ENCODE data around the gene GALNT9.

The GALNT9 gene

DNA sequence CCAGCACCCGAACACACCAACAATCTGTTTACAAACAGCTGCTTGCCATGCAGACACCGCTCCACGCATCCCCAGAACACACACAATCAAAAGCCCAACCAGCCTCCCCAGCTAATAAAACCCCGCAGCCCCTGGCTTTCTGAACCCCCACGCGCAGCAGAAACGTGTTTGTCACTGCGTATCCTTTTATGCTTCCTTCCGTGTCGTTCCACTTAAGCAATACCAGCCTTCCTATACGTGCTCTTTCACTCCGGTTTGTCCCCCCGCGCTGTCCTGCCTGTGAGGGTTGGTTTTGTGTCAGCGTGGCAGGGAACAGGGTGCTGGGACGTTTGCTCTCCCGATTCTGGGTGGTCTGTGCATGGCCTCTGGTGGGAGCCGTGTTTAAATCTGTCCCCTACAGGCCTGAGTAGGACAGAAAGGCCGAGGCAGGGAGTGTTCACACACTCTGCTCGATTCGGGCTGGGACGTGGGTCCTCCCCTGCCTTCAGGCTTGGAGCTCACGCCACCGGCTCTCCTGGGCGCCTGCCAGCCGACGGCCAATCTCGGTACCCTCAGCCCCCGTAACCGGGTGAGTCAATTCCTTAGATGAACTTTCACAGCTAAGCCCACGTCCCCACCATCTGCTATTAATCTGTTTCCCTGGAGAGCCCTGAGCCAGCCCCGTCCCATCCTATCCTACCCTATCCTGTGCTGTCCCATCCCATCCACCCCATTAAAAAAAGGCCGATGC lies 125.2 kb downstream of the GALNT9 start:
- Histone ChIP-seq H2AFZ (ENCODE audit: low read depth, low read length) (no peak overlapping the region), H3K9me3 (ENCODE audit: insufficient read depth, low read length) (no peaks in the 10 kb centered on the region), H3K4me2 (ENCODE audit: low read length) (no peak overlapping the region), H3K4me1 (ENCODE audit: low read length) (no peaks in the 10 kb centered on the region), H3K27ac (ENCODE audit: low read length) (no peak overlapping the region), H3K36me3 (replicated peaks; ENCODE audit: low read depth, low read length) (no peaks in the 10 kb centered on the region), H3K9ac (ENCODE audit: low read length) (no peak overlapping the region), H4K20me1 (ENCODE audit: insufficient read depth, low read length) (no peaks in the 10 kb centered on the region), H3K4me3 (ENCODE audit: low read length) (no peak overlapping the region), H3K79me2 (ENCODE audit: low read length) (no peaks in the 10 kb centered on the region), H3K27me3 (ENCODE audit: low read depth, low read length) (no peaks in the 10 kb centered on the region)
- no peak for TF ChIP-seq EZH2phosphoT487 (IDR thresholded peaks at IDR 0.05; ENCODE audit: low read depth)
- no peak for TF ChIP-seq CTCF (IDR thresholded peaks at IDR 0.05; ENCODE audit: low read depth, low read length)

DNA sequence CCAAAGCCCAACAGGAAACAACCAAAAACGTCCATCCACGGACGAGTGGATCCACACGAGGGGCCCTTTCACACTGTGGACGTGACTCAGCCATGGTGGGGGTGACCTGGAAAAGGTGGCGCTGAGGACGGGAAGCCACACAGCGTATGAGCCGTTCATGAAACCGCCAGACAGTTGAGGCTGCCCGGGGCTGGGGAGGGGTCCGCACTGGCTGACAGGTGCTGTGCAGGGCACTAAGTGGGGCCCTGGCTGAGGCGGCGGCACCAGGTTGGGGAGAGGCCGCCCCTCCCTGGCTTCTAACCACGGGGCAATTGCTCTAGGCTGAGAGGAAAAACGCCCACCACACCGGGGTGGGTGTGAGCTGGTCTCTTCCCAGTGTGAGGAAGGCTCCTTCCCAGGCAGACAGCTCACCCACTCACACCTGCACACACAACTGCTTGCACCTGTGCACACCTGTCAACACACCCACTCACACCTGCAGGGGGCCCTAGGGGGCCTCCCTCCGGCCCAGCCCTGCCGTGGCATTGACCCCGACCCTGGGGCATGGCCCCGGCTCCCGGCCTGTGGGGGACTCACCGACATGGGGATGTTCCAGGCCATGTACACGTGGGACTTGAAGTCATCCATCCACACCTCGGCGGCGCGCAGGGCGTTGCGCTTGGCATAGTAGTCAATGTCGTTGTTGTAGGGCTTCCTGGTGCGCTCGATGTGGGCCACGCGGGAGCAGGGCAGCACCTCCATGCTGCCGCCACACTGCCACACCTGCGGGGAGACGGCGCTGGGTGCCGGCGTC lies 126.3 kb downstream of the GALNT9 start:
- Histone ChIP-seq H3K36me3 (replicated peaks; ENCODE audit: low read depth, low read length) (no peaks in the 10 kb centered on the region), H4K20me1 (ENCODE audit: insufficient read depth, low read length) (no peaks in the 10 kb centered on the region), H3K9me3 (ENCODE audit: insufficient read depth, low read length) (no peaks in the 10 kb centered on the region), H3K27me3 (ENCODE audit: low read depth, low read length) (no peaks in the 10 kb centered on the region), H3K27ac (ENCODE audit: low read length) (no peak overlapping the region), H2AFZ (ENCODE audit: low read depth, low read length) (no peak overlapping the region), H3K4me1 (ENCODE audit: low read length) (no peaks in the 10 kb centered on the region), H3K4me2 (ENCODE audit: low read length) (no peak overlapping the region), H3K4me3 (ENCODE audit: low read length) (no peak overlapping the region), H3K79me2 (ENCODE audit: low read length) (no peaks in the 10 kb centered on the region), H3K9ac (ENCODE audit: low read length) (no peak overlapping the region)
- TF ChIP-seq CTCF (IDR thresholded peaks at IDR 0.05; ENCODE audit: low read depth, low read length), result no peak
- TF ChIP-seq EZH2phosphoT487 (IDR thresholded peaks at IDR 0.05; ENCODE audit: low read depth), result no peak

DNA sequence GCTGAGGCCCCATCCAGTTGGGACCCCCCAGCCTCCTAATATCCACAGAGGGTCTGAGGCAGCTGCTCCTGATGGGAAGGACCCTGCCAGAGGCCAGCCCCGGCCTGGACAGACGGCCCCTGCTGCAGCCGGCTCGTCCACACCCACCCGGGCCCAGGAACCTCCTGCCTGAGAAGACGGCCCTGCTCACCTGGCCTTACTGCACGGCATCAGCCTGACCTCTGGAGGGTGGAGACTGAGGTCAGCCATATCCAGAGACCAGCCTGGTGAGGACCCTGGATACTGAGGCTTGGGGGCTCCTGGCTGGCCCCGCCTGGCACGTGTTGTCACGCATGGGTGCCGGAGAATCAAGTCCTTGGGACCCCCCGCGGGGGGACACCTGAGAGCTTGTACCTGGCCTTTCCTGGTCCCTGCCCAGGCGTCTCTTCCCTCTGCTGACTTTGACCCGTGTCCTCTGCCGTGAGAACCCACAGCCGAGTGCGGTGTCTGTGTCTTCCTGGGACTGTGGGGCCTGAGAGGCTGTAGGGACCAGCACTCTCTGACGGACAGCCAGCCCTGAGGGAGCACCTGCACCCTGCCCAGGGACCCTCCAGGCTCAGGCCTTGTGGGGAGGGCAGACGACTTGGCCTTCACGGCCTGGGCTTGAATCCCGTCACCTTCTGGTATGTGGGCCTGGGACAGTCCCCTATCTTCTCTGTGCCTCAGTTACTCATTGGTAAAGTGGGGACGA lies 127.8 kb downstream of the GALNT9 start:
- H2AFZ ChIP-seq (ENCODE audit: low read depth, low read length), result no peak overlapping the region
- TF ChIP-seq EZH2phosphoT487 (IDR thresholded peaks at IDR 0.05; ENCODE audit: low read depth) (no peak), CTCF (IDR thresholded peaks at IDR 0.05; ENCODE audit: low read depth, low read length) (no peak)
- H3K4me3 ChIP-seq (ENCODE audit: low read length), result no peak overlapping the region
- no peaks in the 10 kb centered on the region for H3K9me3 ChIP-seq (ENCODE audit: insufficient read depth, low read length)
- no peaks in the 10 kb centered on the region for H3K79me2 ChIP-seq (ENCODE audit: low read length)
- H3K4me1 ChIP-seq (ENCODE audit: low read length), result no peaks in the 10 kb centered on the region
- no peak overlapping the region for H3K4me2 ChIP-seq (ENCODE audit: low read length)
- no peaks in the 10 kb centered on the region for H3K36me3 ChIP-seq (replicated peaks; ENCODE audit: low read depth, low read length)
- H3K27ac ChIP-seq (ENCODE audit: low read length), result no peak overlapping the region
- no peaks in the 10 kb centered on the region for H4K20me1 ChIP-seq (ENCODE audit: insufficient read depth, low read length)
- no peaks in the 10 kb centered on the region for H3K27me3 ChIP-seq (ENCODE audit: low read depth, low read length)
- H3K9ac ChIP-seq (ENCODE audit: low read length), result no peak overlapping the region

DNA sequence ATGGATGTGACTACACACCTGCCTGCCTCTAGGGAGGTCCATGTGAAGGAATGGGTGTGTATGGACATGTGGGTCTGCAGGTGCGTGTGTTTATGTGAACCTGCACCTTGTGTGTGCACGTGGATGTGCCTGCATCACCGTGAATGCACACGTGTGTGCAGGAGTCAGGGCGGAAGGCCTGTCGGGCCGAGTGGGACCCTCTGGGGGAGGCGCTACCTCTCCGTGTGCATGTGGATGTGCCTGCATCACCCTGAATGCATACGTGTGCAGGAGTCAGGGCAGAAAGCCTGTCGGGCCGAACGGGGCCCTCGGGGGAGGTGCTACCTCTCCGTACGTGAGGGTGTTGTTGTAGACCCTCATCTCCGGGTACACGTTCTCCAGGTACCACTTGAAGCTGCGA lies 128.6 kb downstream of the GALNT9 start:
- Histone ChIP-seq H3K9me3 (ENCODE audit: insufficient read depth, low read length) (no peaks in the 10 kb centered on the region), H2AFZ (ENCODE audit: low read depth, low read length) (no peak overlapping the region), H3K4me1 (ENCODE audit: low read length) (no peaks in the 10 kb centered on the region), H3K36me3 (replicated peaks; ENCODE audit: low read depth, low read length) (no peaks in the 10 kb centered on the region), H3K4me3 (ENCODE audit: low read length) (no peak overlapping the region), H4K20me1 (ENCODE audit: insufficient read depth, low read length) (no peaks in the 10 kb centered on the region), H3K4me2 (ENCODE audit: low read length) (no peak overlapping the region), H3K27ac (ENCODE audit: low read length) (no peak overlapping the region), H3K79me2 (ENCODE audit: low read length) (no peaks in the 10 kb centered on the region), H3K27me3 (ENCODE audit: low read depth, low read length) (no peaks in the 10 kb centered on the region), H3K9ac (ENCODE audit: low read length) (no peak overlapping the region)
- TF ChIP-seq EZH2phosphoT487 (IDR thresholded peaks at IDR 0.05; ENCODE audit: low read depth) (no peak), CTCF (IDR thresholded peaks at IDR 0.05; ENCODE audit: low read depth, low read length) (no peak)

All from OCI-LY3 (cell line).